Right cardiac atrium (tissue), 5 donors: Measurements from ENCODE around the gene PLEKHM3. TPM values are rescaled to one million over a fixed set of nuclear protein-coding genes. Genes with fewer than 3 reads are reported as not detected.

Experiments used
- ATAC-seq, 2 donors: fragments of 200-7000 bp; cut with Tn5 transposase; one replicate each; pipeline versions ENCODE4 v1.8.0 to v1.9.1; 2020; ENCODE audit warnings: moderate library complexity in 2 of 2, mild to moderate bottlenecking in 1 of 2
- DNase-seq, 3 donors: peaks; one replicate each; pipeline ENCODE4 v3.0.0-alpha.2; 2020
- H3K27ac ChIP-seq: one replicate; pipeline ENCODE4 v1.5.1; 2013; ENCODE audit warnings: mild to moderate bottlenecking, low read length, control low read depth, moderate library complexity
- H3K27me3 ChIP-seq: one replicate; pipeline ENCODE4 v1.6.1; 2013; ENCODE audit not compliant: control insufficient read depth, insufficient read depth
- H3K4me1 ChIP-seq: one replicate; pipeline ENCODE4 v1.6.1; 2013; ENCODE audit warnings: low read length; ENCODE audit not compliant: control insufficient read depth, insufficient read depth
- H3K4me3 ChIP-seq: one replicate; pipeline ENCODE4 v1.5.1; 2013; ENCODE audit warnings: low read length, control low read depth
- H3K9me3 ChIP-seq: one replicate; pipeline ENCODE4 v1.6.1; 2013; ENCODE audit warnings: low read length; ENCODE audit not compliant: control insufficient read depth
- WGBS: extraction: QIAGEN DNeasy Blood & Tissue Kit; methylation state at CpG from one replicate; pipeline ENCODE4 v1.1.7; 2013; 5-methylcytosine and 5-hydroxymethylcytosine counted together
- intact Hi-C, 4 donors: fragments of 100-400 bp; cut with DNase I; formaldehyde crosslinking; loops; one replicate each; pipeline versions ENCODE4 v1.11.0 to v1.14.0; 2022 to 2023
- polyA plus RNA-seq: library from polyadenylated mRNA; stranded (reverse); fragments of 200-250 nt; gene quantifications from one replicate; pipeline ENCODE4 v1.2.3, GENCODE V29; 2013
- total RNA-seq, 4 donors: library from RNA; stranded (reverse); fragmentation: NEBNext Ultra II Directional; extraction: Animal tissue kit (Norgen Biotek cat#: 25700); gene quantifications; one replicate each; pipeline ENCODE4 v1.2.1, GENCODE V29; 2021
- donor health status: healthy with polysubstance abuse.
- donor health status: DM: no; HTN: yes; CAD: no.
- donor health status: DM: no; HTN: no; CAD: no.
- donor health status: DM: no; HTN: yes; CAD: no; lungs with severe emphysema.
- donor health status: DM: yes; HTN: yes; CAD: no.

The PLEKHM3 gene
- total and polyA plus RNA-seq, 5 donors = 6.8 to 14.7 (median 12.9) TPM

DNA sequence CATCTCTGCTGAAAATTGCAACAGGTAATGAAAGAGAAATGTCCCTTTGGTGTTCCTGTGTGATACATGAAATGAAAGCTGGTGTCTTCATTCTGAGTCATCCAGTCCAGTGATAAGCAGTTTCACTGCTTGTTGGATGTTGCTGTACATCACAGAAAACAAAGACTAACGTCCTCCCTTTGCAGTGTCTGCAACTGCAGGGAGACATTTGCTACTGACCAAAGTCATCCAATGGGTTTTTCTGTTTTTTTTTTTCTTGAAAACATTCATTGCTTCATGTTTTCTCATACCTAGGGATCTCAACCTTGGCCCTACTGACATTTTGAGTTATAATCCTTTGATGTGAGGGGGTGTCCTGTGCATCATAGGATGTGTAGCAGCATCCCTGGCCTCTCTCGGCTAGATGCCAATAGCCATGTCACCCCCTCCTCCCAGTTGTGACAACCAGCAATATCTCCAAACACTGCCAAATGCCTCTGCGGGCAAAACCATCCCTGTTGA is 192.0 kb downstream of the PLEKHM3 start:
- ATAC-seq (no peak), DNase-seq (no peak)
- Histone ChIP-seq H3K9me3 (no peaks in the 10 kb centered on the region), H3K27me3 (no peaks in the 10 kb centered on the region), H3K27ac (no peak overlapping the region), H3K4me1 (peaks cover 12% of the 10 kb centered on the region), H3K4me3 (no peak overlapping the region)
- WGBS = 60% methylated on average over 3 of the region's 3 CpGs
- intact Hi-C loops = no loop called here

DNA sequence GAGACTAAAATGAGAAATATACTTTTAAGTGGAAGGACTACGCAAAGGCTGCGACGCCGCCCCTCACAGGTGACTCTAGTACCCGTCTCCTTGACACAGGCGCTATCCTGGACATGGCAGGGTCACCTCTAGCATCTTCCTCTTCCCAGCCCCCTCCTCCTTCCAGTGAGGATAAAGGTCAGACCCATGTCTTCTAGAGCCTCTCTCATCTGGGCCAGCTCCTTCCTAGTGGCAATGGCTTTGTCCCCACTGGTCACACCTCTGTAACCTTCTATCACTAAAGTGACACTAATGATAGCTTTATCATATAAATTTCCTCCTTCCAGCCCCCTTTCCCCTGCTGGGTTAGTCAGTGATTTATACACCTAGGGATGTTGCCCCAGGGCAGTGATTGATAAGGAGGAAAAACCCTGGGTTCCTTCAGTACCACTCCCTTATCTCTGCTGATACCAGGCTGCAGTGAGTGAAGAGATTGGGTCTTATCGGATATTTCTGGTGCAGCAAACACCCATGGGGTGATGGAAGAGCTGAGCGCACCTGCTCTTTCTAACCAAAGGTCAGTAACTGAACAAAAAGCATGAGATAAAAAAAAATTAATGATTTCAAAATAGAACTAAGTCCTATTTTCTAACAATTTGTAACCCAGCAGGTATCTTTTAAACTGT is 193.6 kb downstream of the PLEKHM3 start:
- H3K4me1 ChIP-seq = peaks cover 10% of the 10 kb centered on the region
- DNase-seq (no peak), ATAC-seq (no peak)
- intact Hi-C loops = no loop called here
- no peaks in the 10 kb centered on the region for H3K27me3 ChIP-seq
- no peak overlapping the region for H3K4me3 ChIP-seq
- 89% methylated on average over 8 of the region's 8 CpGs for WGBS
- H3K9me3 ChIP-seq = no peaks in the 10 kb centered on the region
- no peak overlapping the region for H3K27ac ChIP-seq

DNA sequence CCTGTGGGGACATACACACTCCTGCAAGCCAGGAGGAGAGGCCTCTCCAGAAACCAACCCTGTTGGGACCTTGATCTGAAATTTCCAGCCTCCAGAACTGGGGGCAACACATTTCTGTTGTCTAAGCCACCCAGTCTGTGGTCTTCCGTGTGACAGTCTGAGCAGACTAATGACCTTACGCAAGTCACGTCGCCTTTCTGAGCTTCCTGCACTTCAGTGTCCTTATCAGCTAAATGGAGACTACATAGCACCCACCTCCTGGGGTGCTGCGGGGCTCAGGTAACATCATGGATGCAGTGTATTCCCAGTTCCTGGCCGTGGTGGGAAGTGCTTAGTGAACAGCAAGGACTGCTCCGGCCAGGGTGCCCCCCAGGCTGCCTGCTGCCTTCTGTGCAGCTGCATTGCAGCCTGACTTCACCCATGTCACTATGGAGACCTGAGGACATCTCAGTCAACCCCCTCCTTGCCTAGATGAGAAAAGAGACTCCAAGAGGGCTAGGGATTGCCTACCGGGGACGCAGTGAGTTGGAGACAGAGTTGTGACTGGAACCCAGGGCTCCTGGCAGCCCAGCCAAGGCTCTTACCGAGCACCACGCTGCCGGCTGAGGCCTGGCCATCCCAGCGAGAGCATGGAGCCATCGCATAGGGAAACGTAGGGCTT is 194.4 kb downstream of the PLEKHM3 start:
- ATAC-seq = no peak
- WGBS = 94% methylated on average over 15 of the region's 15 CpGs
- intact Hi-C loops = no loop called here
- Histone ChIP-seq H3K27me3 (no peaks in the 10 kb centered on the region), H3K9me3 (no peaks in the 10 kb centered on the region), H3K4me3 (no peak overlapping the region), H3K27ac (no peak overlapping the region), H3K4me1 (peaks cover 6% of the 10 kb centered on the region)
- no peak for DNase-seq

DNA sequence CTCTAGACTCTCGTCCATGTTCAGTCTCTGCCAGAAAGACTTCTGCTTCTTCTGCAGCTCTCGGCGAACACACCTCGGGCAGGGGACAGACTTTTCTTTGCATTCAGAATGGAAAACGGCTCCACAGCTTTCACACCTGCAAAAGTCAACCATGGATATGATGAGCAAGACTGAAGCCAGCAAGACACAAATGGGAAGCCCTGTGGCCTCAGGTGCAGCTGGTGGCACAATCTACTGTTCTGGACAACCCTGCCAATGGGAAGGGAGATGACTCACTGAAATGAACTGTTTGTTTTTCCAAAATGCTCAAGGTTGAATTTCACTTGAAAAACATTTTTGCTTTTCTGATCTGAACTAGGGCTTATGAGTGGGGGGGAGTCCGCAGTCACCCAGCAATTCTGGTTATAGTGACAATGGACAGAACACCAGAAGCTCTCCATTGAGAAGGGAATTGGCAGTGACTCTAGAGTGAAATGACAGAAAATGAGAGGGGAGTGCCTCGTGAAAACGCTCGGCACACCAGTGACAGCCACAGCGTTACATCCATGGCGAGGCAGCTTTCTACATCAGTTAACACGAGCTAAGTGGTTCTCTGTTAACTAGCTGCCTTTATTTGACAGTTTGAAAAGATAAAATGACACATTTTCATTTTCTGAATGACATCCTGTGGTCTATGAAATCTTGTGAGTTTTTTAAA is 196.8 kb downstream of the PLEKHM3 start:
- Histone ChIP-seq H3K4me1 (peaks cover 17% of the 10 kb centered on the region), H3K27me3 (no peaks in the 10 kb centered on the region), H3K27ac (no peak overlapping the region), H3K9me3 (no peaks in the 10 kb centered on the region), H3K4me3 (no peak overlapping the region)
- intact Hi-C loops = loop anchor here in 1 of 4 donors (10.0 kb wide), 1 partner anchor 54 kb away; no protein-coding TSS in a partner anchor
- WGBS = 83% methylated on average over 12 of the region's 12 CpGs
- no peak for DNase-seq
- ATAC-seq = no peak

DNA sequence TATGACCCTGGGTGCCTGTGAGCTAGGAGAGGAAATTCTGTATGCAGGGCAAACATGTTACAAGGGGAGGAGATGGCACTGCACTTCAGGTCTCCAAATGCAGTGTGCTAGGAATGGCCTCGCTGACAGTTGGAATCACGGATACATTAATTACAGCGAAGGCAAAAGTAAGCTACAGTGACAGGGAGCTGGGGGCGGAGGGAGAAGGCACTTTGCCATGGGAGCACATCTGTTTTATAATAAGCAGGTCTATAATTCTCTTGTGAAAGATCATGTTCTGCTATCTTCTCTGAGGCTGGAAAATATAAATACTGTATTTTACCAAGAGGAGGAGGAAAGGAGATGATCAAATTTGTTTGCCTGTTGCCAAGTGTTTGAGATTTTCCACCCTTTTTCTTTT is 199.3 kb downstream of the PLEKHM3 start:
- no peaks in the 10 kb centered on the region for H3K9me3 ChIP-seq
- peaks cover 13% of the 10 kb centered on the region for H3K4me1 ChIP-seq
- H3K4me3 ChIP-seq = no peak overlapping the region
- peak overlapping the region; percentile 2 for H3K27ac ChIP-seq
- ATAC-seq = peak in 1 of 2 donors; percentile 46
- WGBS = 65% methylated on average over 4 of the region's 4 CpGs
- no peak for DNase-seq
- H3K27me3 ChIP-seq = no peaks in the 10 kb centered on the region
- intact Hi-C loops = loop anchor here in 1 of 4 donors (10.0 kb wide), 1 partner anchor 51 kb away; no protein-coding TSS in a partner anchor

DNA sequence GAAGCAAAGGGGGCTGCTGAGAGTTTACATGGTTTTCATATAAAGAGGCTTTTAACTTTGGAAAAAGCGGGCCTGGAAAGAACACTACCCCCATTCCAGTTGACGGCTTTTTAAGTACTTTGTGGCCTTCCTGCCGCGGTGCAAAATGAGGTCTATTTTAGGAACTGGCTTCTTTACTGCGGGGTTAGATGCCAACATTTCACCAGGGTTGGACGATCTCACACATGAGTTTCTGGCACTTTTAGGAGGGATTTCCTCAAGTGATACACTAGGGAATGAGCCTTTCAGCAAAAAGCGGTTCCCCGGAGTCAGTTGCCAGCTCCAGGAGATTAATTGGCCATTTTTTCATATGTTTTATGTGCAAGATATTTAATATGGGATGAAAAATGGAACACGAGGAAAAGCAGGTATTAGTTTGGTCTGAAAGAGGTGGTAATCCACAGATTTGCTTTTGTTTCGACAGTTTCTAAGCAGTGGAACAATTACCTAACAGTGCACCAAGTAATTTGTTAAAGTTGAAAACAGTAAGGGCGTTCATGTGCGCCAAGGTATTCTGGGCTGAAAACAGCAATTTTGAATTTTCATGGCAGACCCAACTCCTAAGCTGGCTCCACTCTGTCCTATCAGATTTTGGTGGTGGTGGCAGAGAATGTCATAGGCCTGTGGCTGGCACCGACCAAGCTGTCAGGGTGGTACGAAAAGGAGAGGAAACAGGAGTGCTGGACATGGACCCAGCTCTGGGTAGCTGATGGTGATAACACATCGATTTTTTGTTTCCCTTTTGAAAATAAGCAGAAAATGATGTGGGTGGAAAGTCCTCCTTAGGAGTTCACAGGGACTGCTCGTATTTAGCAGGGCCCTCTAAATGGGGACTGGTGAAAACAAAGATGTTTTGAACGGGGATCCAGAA is 200.0 kb downstream of the PLEKHM3 start:
- no peak for DNase-seq
- Histone ChIP-seq H3K27me3 (no peaks in the 10 kb centered on the region), H3K27ac (peak overlapping the region; percentile 83), H3K4me3 (no peak overlapping the region), H3K9me3 (no peaks in the 10 kb centered on the region), H3K4me1 (peaks cover 13% of the 10 kb centered on the region)
- ATAC-seq = peak; percentile 39 to 69
- 45% methylated on average over 17 of the region's 17 CpGs for whole genome bisulfite sequencing
- intact Hi-C loops = loop anchor here in 1 of 4 donors (10.0 kb wide), 1 partner anchor 50 kb away; no protein-coding TSS in a partner anchor

DNA sequence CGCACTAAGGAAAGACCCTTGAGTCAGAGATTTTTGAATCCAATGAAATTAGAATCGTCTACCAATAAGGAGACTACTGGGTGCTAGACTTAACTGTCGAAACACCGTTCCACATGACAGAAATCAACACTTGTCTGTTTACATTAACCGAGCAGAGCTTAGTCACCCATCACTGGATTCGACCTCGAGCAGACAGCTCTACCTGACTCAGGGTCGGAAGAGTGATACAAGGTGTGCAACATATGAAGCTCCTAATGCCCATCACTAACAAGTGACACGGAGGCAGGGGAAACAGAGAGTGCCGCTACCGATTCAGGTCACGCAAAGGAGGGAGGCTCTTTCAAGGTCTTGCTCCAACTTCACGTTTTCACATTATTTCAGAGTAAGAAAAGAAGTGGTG is 201.5 kb downstream of the PLEKHM3 start:
- 95% methylated on average over 13 of the region's 13 CpGs for WGBS
- H3K4me1 ChIP-seq = peaks cover 17% of the 10 kb centered on the region
- DNase-seq (no peak), ATAC-seq (no peak)
- H3K9me3 ChIP-seq = no peaks in the 10 kb centered on the region
- no peaks in the 10 kb centered on the region for H3K27me3 ChIP-seq
- no peak overlapping the region for H3K27ac ChIP-seq
- intact Hi-C loops = loop anchor here in 1 of 4 donors (10.0 kb wide), 1 partner anchor 49 kb away; no protein-coding TSS in a partner anchor
- H3K4me3 ChIP-seq = no peak overlapping the region

DNA sequence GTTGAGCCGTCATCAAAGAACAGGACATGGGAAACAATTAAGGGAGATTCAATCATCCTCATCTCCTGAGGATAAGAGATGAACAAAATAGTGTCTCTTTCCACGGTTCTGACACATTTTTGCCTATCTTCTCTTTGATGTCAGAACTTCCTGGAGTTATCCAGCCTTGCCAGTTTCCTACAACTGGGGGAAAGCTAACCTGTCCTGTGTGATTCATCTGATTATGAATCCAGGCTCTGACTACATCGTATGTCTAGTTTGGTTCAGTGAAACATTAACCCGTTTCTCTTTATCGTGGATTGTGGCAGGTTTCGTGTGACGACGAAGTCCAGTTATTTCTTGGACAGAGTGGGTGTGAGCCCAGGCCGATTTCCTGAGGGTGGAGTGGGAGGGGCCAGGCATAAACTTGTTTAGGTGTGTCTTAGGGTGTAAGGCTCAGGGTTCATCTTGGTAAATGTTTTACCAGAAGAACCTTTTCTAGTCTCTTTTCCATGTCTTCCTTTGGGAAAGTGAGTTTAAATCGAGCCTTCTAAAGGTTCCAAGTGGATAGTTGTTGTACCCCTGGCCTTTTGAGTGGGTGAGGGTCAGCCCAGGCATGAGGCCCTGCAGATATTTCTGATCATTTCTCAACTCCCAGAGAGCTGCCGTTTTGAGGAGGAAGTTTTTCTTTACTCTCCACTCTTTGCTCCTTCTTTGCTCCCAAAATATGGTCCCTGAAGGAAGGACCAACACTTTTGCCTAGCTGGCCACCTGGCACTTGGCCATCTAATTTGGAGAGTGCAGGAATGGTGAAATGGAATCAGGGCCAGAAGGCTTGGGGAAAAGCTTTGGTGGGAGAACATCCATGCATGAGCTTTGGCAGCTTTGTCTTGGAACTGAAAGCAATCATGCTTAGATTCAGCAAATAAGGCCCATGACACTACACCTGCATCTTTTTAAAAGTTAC is 205.2 kb downstream of the PLEKHM3 start:
- intact Hi-C loops = loop anchor here in 1 of 4 donors (10.0 kb wide), 1 partner anchor 45 kb away; no protein-coding TSS in a partner anchor
- Histone ChIP-seq H3K4me1 (peaks cover 11% of the 10 kb centered on the region), H3K27me3 (no peaks in the 10 kb centered on the region), H3K4me3 (no peak overlapping the region), H3K27ac (no peak overlapping the region), H3K9me3 (no peaks in the 10 kb centered on the region)
- DNase-seq (peak in 1 of 3 donors; percentile 62), ATAC-seq (peak; percentile 32 to 36)
- WGBS = 58% methylated on average over 11 of the region's 11 CpGs

DNA sequence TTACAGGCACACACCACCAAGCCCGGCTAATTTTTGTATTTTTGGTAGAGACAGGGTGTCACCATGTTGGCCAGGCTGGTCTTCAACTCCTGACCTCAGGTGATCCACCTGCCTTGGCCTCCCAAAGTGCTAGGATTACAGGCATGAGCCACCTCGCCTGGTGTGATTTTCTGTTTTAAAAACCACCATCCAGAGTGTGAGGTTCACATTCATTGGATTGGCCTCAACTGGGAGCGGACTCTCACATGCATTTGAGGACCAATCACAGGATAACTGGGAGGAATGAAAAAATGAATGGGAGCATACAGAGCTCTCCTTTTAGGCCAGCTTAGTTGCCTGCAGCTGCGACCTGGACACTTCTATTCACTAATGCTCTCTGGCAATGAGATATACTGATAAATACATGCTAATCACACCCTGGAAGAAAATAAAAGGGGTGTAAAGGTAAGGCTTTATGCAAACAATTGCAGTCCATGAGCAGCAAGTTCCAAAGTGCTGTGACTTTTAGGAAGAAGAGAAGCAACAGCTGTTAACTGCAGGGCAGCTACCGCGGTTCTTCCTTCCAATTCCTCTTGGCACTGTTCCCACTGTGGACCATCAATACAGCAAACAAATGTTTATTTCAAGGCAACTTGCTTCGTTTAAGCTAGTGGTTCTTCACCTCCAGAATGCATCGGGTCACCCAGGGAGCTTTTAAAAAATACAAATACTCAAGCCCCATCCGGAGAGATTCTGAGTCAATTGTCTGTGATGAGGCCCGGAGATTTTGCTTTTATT is 206.1 kb downstream of the PLEKHM3 start:
- H3K27ac ChIP-seq = no peak overlapping the region
- ATAC-seq = no peak
- peaks cover 4% of the 10 kb centered on the region for H3K4me1 ChIP-seq
- H3K4me3 ChIP-seq = no peak overlapping the region
- H3K9me3 ChIP-seq = no peaks in the 10 kb centered on the region
- intact Hi-C loops = no loop called here
- no peak for DNase-seq
- no peaks in the 10 kb centered on the region for H3K27me3 ChIP-seq
- WGBS = 59% methylated on average over 10 of the region's 10 CpGs
